HepG2 (cell line): ENCODE measurements around the gene ALG14. TPM values are rescaled to one million over a fixed set of nuclear protein-coding genes. Genes with fewer than 3 reads are reported as not detected.

Experiments
- ATF7-NPFF ChIP-seq: sonication (generic); formaldehyde crosslinking; IDR thresholded peaks from 2 replicates; pipeline ENCODE4 v1.8.1; 2023; ENCODE audit warnings: mild to moderate bottlenecking, low read depth, missing genetic modification reagents, moderate library complexity
- CEBPG ChIP-seq: IDR thresholded peaks from 2 replicates; pipeline ENCODE4 v1.6.1; 2016
- KLF16 ChIP-seq, 2 experiments: sonication (generic) in 1 of 2; formaldehyde crosslinking in 1 of 2; IDR thresholded peaks; 2 replicates each; pipeline versions ENCODE4 v1.6.1 to v1.8.0; 2016 to 2023; ENCODE audit warnings: missing genetic modification reagents in 2 of 2, missing compliant biosample characterization in 1 of 2
- MEIS1 ChIP-seq: sonication (generic); formaldehyde crosslinking; IDR thresholded peaks from 2 replicates; pipeline ENCODE4 v1.9.0; 2021; ENCODE audit warnings: mild to moderate bottlenecking, missing genetic modification reagents, moderate library complexity, borderline replicate concordance
- NCOA1 ChIP-seq: sonication (generic); formaldehyde crosslinking; IDR thresholded peaks from 2 replicates; pipeline ENCODE4 v1.9.0; 2021; ENCODE audit warnings: missing genetic modification reagents
- NFE2 ChIP-seq: sonication (generic); formaldehyde crosslinking; IDR thresholded peaks from 2 replicates; pipeline ENCODE4 v1.4.0; 2020; ENCODE audit warnings: missing genetic modification reagents
- PHB2 ChIP-seq: fragments of 450-650 bp; IDR thresholded peaks from 2 replicates; pipeline ENCODE4 v1.6.1; 2018; ENCODE audit not compliant: partially characterized antibody
- TGIF2 ChIP-seq: IDR thresholded peaks from 2 replicates; pipeline ENCODE4 v1.6.1; 2016; ENCODE audit warnings: control low read depth, missing compliant biosample characterization
- ZNF234 ChIP-seq: sonication (generic); formaldehyde crosslinking; conservative IDR thresholded peaks from 2 replicates; pipeline ENCODE4 v1.5.1; 2020; ENCODE audit warnings: mild to moderate bottlenecking, missing genetic modification reagents
- ZNF30 ChIP-seq: sonication (generic); formaldehyde crosslinking; IDR thresholded peaks from 2 replicates; pipeline ENCODE4 v1.5.0; 2020; ENCODE audit warnings: mild to moderate bottlenecking, missing genetic modification reagents
- ZNF564 ChIP-seq: sonication (generic); formaldehyde crosslinking; IDR thresholded peaks from 2 replicates; pipeline ENCODE4 v1.8.1; 2023; ENCODE audit warnings: mild to moderate bottlenecking, missing genetic modification reagents
- ZNF607 ChIP-seq: sonication (generic); formaldehyde crosslinking; IDR thresholded peaks from 2 replicates; pipeline ENCODE4 v1.5.1; 2020; ENCODE audit warnings: missing genetic modification reagents, mild to moderate bottlenecking, borderline replicate concordance
- ZNF777 ChIP-seq: sonication (generic); formaldehyde crosslinking; IDR thresholded peaks from 2 replicates; pipeline ENCODE4 v1.4.0; 2020; ENCODE audit warnings: missing genetic modification reagents
- ZSCAN31 ChIP-seq: sonication (generic); formaldehyde crosslinking; IDR thresholded peaks from 2 replicates; pipeline ENCODE4 v1.5.0; 2020; ENCODE audit warnings: low read depth, mild to moderate bottlenecking, missing genetic modification reagents
- ZSCAN9 ChIP-seq: IDR thresholded peaks from 2 replicates; pipeline ENCODE4 v1.6.1; 2016; ENCODE audit warnings: borderline replicate concordance
- polyA plus RNA-seq, 8 experiments: library from polyadenylated mRNA; depleted of rRNA in 3 of 8; stranded (reverse) in 7 of 8; unstranded in 1 of 8; fragments of >200 nt; fragmentation: Illumina TruSeq in 4 of 8; extraction: Trizol in 4 of 8; gene quantifications; 2 replicates each; pipeline versions ENCODE4 v1.2.1 to v1.2.3, GENCODE V29; 2011 to 2016; ENCODE audit warnings: low read depth in 4 of 8, missing spikeins in 1 of 8, mixed read lengths in 1 of 8; ENCODE audit not compliant: insufficient read depth in 1 of 8
- total RNA-seq, 5 experiments: library from RNA; depleted of rRNA; stranded (reverse); fragments of >200 nt; fragmentation: Illumina TruSeq; extraction: Trizol; gene quantifications; 2 replicates each; pipeline ENCODE4 v1.2.3, GENCODE V29; 2016; ENCODE audit warnings: low read depth in 1 of 5
- TF ChIP-seq, protein P1 (sequence below): sonication (generic); formaldehyde crosslinking; IDR thresholded peaks from 2 replicates; pipeline ENCODE4 v1.9.0; 2021; ENCODE audit warnings: missing genetic modification reagents, borderline replicate concordance
- TF ChIP-seq, protein P2 (sequence below): IDR thresholded peaks from 2 replicates; pipeline ENCODE4 v1.4.0; 2020; ENCODE audit warnings: mild to moderate bottlenecking, missing genetic modification reagents
- TF ChIP-seq, protein P3 (sequence below): sonication (generic); formaldehyde crosslinking; IDR thresholded peaks from 2 replicates; pipeline ENCODE4 v1.4.0; 2020; ENCODE audit warnings: missing genetic modification reagents
- TF ChIP-seq, protein P4 (sequence below): sonication (generic); formaldehyde crosslinking; IDR thresholded peaks from 2 replicates; pipeline ENCODE4 v1.4.0; 2020; ENCODE audit warnings: mild to moderate bottlenecking, low read depth, missing genetic modification reagents

Gene ALG14
- total and polyA plus RNA-seq, 2 of the 13 experiments (the other 11 are each of a cell fraction or from before 2014, with no cell fraction given), result 4.5 to 12.7 TPM

DNA sequence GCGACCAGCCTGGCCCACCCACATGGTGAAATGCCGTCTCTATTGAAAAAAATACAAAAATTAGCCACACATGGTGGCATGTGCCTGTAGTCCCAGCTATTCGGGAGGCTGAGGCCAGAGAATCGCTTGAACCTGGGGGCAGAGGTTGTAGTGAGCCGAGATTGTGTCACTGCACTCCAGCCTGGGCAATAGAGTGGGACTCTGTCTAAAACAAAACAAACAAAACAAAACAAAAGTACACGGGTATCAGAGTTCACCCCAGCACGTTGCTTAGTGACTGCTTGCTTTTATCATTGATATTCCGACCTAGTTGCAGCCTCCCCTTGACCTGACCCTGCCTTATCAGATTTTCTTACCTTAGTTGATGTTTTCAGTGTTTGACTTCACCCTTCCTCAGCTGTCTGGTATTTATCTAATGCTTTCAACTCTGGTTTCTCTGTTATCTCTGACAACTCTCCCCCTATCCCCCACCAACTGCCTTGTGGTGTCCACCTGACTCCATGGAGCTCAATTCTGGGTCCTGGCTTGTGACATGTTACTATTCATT lies 49.5 kb upstream of the ALG14 start (continued):
- TF ChIP-seq NCOA1 (0 out of 2 replicates have a peak, but pooled peaks have one; percentile 70), TGIF2 (CRISPR knock-in tag) (peak; percentile 71), MEIS1 (CRISPR knock-in tag) (peak; percentile 75; the same call in 1 of the 2 replicates), ZSCAN9 (CRISPR knock-in tag) (peak; percentile 58; the same call in 1 of the 2 replicates), CEBPG (CRISPR knock-in tag) (peak; percentile 76), ZNF234 (no peak), ATF7-NPFF (CRISPR knock-in tag) (no peak; the same call in 1 of the 2 replicates), KLF16 (CRISPR knock-in tag; IDR thresholded peaks at IDR 0.05) (peak in 1 of 2 experiments; percentile 79; a peak in 2 of 4 replicates), ZNF607 (CRISPR knock-in tag) (peak; percentile 64; the same call in 1 of the 2 replicates), ZSCAN31 (CRISPR knock-in tag) (peak; percentile 47; the same call in 1 of the 2 replicates), ZNF564 (CRISPR knock-in tag) (no peak), PHB2 (no peak), NFE2 (no peak), ZNF777 (no peak), ZNF30 (CRISPR knock-in tag) (no peak)
- TF ChIP-seq, protein P1, sequence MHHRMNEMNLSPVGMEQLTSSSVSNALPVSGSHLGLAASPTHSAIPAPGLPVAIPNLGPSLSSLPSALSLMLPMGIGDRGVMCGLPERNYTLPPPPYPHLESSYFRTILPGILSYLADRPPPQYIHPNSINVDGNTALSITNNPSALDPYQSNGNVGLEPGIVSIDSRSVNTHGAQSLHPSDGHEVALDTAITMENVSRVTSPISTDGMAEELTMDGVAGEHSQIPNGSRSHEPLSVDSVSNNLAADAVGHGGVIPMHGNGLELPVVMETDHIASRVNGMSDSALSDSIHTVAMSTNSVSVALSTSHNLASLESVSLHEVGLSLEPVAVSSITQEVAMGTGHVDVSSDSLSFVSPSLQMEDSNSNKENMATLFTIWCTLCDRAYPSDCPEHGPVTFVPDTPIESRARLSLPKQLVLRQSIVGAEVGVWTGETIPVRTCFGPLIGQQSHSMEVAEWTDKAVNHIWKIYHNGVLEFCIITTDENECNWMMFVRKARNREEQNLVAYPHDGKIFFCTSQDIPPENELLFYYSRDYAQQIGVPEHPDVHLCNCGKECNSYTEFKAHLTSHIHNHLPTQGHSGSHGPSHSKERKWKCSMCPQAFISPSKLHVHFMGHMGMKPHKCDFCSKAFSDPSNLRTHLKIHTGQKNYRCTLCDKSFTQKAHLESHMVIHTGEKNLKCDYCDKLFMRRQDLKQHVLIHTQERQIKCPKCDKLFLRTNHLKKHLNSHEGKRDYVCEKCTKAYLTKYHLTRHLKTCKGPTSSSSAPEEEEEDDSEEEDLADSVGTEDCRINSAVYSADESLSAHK (CRISPR knock-in tag), result no peak
- TF ChIP-seq, protein P2, sequence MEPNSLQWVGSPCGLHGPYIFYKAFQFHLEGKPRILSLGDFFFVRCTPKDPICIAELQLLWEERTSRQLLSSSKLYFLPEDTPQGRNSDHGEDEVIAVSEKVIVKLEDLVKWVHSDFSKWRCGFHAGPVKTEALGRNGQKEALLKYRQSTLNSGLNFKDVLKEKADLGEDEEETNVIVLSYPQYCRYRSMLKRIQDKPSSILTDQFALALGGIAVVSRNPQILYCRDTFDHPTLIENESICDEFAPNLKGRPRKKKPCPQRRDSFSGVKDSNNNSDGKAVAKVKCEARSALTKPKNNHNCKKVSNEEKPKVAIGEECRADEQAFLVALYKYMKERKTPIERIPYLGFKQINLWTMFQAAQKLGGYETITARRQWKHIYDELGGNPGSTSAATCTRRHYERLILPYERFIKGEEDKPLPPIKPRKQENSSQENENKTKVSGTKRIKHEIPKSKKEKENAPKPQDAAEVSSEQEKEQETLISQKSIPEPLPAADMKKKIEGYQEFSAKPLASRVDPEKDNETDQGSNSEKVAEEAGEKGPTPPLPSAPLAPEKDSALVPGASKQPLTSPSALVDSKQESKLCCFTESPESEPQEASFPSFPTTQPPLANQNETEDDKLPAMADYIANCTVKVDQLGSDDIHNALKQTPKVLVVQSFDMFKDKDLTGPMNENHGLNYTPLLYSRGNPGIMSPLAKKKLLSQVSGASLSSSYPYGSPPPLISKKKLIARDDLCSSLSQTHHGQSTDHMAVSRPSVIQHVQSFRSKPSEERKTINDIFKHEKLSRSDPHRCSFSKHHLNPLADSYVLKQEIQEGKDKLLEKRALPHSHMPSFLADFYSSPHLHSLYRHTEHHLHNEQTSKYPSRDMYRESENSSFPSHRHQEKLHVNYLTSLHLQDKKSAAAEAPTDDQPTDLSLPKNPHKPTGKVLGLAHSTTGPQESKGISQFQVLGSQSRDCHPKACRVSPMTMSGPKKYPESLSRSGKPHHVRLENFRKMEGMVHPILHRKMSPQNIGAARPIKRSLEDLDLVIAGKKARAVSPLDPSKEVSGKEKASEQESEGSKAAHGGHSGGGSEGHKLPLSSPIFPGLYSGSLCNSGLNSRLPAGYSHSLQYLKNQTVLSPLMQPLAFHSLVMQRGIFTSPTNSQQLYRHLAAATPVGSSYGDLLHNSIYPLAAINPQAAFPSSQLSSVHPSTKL, result peak; percentile 98
- TF ChIP-seq, protein P3, sequence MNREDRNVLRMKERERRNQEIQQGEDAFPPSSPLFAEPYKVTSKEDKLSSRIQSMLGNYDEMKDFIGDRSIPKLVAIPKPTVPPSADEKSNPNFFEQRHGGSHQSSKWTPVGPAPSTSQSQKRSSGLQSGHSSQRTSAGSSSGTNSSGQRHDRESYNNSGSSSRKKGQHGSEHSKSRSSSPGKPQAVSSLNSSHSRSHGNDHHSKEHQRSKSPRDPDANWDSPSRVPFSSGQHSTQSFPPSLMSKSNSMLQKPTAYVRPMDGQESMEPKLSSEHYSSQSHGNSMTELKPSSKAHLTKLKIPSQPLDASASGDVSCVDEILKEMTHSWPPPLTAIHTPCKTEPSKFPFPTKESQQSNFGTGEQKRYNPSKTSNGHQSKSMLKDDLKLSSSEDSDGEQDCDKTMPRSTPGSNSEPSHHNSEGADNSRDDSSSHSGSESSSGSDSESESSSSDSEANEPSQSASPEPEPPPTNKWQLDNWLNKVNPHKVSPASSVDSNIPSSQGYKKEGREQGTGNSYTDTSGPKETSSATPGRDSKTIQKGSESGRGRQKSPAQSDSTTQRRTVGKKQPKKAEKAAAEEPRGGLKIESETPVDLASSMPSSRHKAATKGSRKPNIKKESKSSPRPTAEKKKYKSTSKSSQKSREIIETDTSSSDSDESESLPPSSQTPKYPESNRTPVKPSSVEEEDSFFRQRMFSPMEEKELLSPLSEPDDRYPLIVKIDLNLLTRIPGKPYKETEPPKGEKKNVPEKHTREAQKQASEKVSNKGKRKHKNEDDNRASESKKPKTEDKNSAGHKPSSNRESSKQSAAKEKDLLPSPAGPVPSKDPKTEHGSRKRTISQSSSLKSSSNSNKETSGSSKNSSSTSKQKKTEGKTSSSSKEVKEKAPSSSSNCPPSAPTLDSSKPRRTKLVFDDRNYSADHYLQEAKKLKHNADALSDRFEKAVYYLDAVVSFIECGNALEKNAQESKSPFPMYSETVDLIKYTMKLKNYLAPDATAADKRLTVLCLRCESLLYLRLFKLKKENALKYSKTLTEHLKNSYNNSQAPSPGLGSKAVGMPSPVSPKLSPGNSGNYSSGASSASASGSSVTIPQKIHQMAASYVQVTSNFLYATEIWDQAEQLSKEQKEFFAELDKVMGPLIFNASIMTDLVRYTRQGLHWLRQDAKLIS (CRISPR knock-in tag), result no peak
- TF ChIP-seq, protein P4, sequence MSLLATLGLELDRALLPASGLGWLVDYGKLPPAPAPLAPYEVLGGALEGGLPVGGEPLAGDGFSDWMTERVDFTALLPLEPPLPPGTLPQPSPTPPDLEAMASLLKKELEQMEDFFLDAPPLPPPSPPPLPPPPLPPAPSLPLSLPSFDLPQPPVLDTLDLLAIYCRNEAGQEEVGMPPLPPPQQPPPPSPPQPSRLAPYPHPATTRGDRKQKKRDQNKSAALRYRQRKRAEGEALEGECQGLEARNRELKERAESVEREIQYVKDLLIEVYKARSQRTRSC (CRISPR knock-in tag), result no peak
